Stimulated activated CD8-positive, alpha-beta memory T cell treated with anti-CD3 and anti-CD28 coated beads, Interleukin-2, amount 100 ng/mL, for 1 hour (primary cell): ENCODE measurements around the gene RUFY1.
"Not testable (repeated sequence)": the region's sequence is repeated elsewhere in the genome, so short reads cannot be mapped to it uniquely, and the experiment has no call there.

Source experiments
- DNase-seq, 2 donors: peaks; one replicate each; pipeline ENCODE4 v3.0.0-alpha.2; 2020; ENCODE audit warnings: low read depth in 2 of 2

Gene RUFY1

GRCh38 chr5:179550511-179551342 is at the start of gene RUFY1:
RUFY1 (plus strand) TSS chr5:179550554; CDS start chr5:179550570, 16 bp downstream.
- peak; percentile 67 to 70 for DNase-seq

GRCh38 chr5:179501997-179502396 is 48.4 kb upstream of the RUFY1 start:
- not testable (repeated sequence) for DNase-seq

GRCh38 chr5:179502420-179502819 is 47.9 kb upstream of the RUFY1 start:
- not testable (repeated sequence) for DNase-seq

- no peak for DNase-seq
Observed at GRCh38 chr5:179504191-179504590, 46.2 kb upstream of the RUFY1 start.

GRCh38 chr5:179504600-179505396 is 45.6 kb upstream of the RUFY1 start:
- DNase-seq, result no peak

- no peak for DNase-seq
Observed at GRCh38 chr5:179505636-179506261, 44.6 kb upstream of the RUFY1 start.

- DNase-seq, result no peak
Observed at GRCh38 chr5:179509239-179509638, 41.1 kb upstream of the RUFY1 start.

- DNase-seq, result no peak
Observed at GRCh38 chr5:179509845-179510244, 40.5 kb upstream of the RUFY1 start.

- no peak for DNase-seq
Observed at GRCh38 chr5:179512452-179513000, 37.8 kb upstream of the RUFY1 start.

- not testable (repeated sequence) for DNase-seq
Observed at GRCh38 chr5:179515501-179515900, 34.9 kb upstream of the RUFY1 start.

GRCh38 chr5:179516221-179516620 is 34.1 kb upstream of the RUFY1 start:
- DNase-seq, result no peak

- DNase-seq, result not testable (repeated sequence)
Observed at GRCh38 chr5:179517746-179518145, 32.6 kb upstream of the RUFY1 start.

- DNase-seq, result not testable (repeated sequence)
Observed at GRCh38 chr5:179518369-179518768, 32.0 kb upstream of the RUFY1 start.

GRCh38 chr5:179519416-179520070 is 30.8 kb upstream of the RUFY1 start:
- not testable (repeated sequence) for DNase-seq

GRCh38 chr5:179522107-179522506 is 28.2 kb upstream of the RUFY1 start:
- not testable (repeated sequence) for DNase-seq

- no peak for DNase-seq
Observed at GRCh38 chr5:179526978-179527377, 23.4 kb upstream of the RUFY1 start.

GRCh38 chr5:179530069-179530998 is 20.0 kb upstream of the RUFY1 start:
- peak; percentile 44 to 49 for DNase-seq

GRCh38 chr5:179533024-179533423 is 17.3 kb upstream of the RUFY1 start:
- no peak for DNase-seq

- DNase-seq, result no peak
Observed at GRCh38 chr5:179533907-179534306, 16.4 kb upstream of the RUFY1 start.

GRCh38 chr5:179534431-179534830 is 15.9 kb upstream of the RUFY1 start:
- DNase-seq, result no peak
